H9 (cell line): ENCODE measurements around the gene LINGO3. TPM values are rescaled to one million over a fixed set of nuclear protein-coding genes. Genes with fewer than 3 reads are reported as not detected.

Experiments
- DNase-seq: peaks from one replicate; pipeline ENCODE4 v3.0.0-alpha.2; 2017
- H2AFZ ChIP-seq: one replicate; pipeline ENCODE4 v1.6.1; 2013; ENCODE audit warnings: mild to moderate bottlenecking, low read length, control low read depth, moderate library complexity
- H2AK5ac ChIP-seq: 2 replicates; pipeline ENCODE4 v1.6.1; 2013; ENCODE audit warnings: low read length, control low read depth, mixed read lengths; ENCODE audit not compliant: insufficient read length
- H2BK120ac ChIP-seq: one replicate; pipeline ENCODE4 v1.6.1; 2013; ENCODE audit warnings: low read depth, mild to moderate bottlenecking, low read length, control low read depth, inconsistent platforms; ENCODE audit not compliant: poor library complexity, severe bottlenecking
- H2BK12ac ChIP-seq: 2 replicates; pipeline ENCODE4 v1.6.1; 2013; ENCODE audit warnings: low read length, control low read depth, mixed read lengths, low read depth; ENCODE audit not compliant: insufficient read length
- H2BK15ac ChIP-seq: 2 replicates; pipeline ENCODE4 v1.6.1; 2013; ENCODE audit warnings: low read depth, low read length, control low read depth
- H2BK20ac ChIP-seq: one replicate; pipeline ENCODE4 v1.6.1; 2013; ENCODE audit warnings: low read depth, mild to moderate bottlenecking, low read length, control low read depth, inconsistent platforms; ENCODE audit not compliant: poor library complexity, severe bottlenecking
- H2BK5ac ChIP-seq: 2 replicates; pipeline ENCODE4 v1.6.1; 2013; ENCODE audit warnings: low read length, control low read depth, mixed read lengths; ENCODE audit not compliant: insufficient read length
- H3K14ac ChIP-seq: 2 replicates; pipeline ENCODE4 v1.6.1; 2013; ENCODE audit warnings: low read length, control low read depth; ENCODE audit not compliant: insufficient read depth
- H3K18ac ChIP-seq: 2 replicates; pipeline ENCODE4 v1.6.1; 2013; ENCODE audit warnings: low read depth, mild to moderate bottlenecking, mixed read lengths, low read length, control low read depth; ENCODE audit not compliant: insufficient read length
- H3K23ac ChIP-seq: 2 replicates; pipeline ENCODE4 v1.6.1; 2013; ENCODE audit warnings: low read length, control low read depth, mixed read lengths, low read depth; ENCODE audit not compliant: insufficient read length
- H3K23me2 ChIP-seq: 2 replicates; pipeline ENCODE4 v1.6.1; 2013; ENCODE audit warnings: low read depth, mild to moderate bottlenecking, mixed read lengths, low read length, control low read depth; ENCODE audit not compliant: insufficient read length, poor library complexity, severe bottlenecking
- H3K27ac ChIP-seq: 2 replicates; pipeline ENCODE4 v1.5.1; 2013; ENCODE audit warnings: low read length, control low read depth, mixed read lengths, low read depth; ENCODE audit not compliant: insufficient read length
- H3K27me3 ChIP-seq: 2 replicates; pipeline ENCODE4 v1.6.1; 2013; ENCODE audit warnings: low read length, control low read depth, inconsistent platforms; ENCODE audit not compliant: insufficient read depth
- H3K4ac ChIP-seq: 2 replicates; pipeline ENCODE4 v1.6.1; 2013; ENCODE audit warnings: low read depth, mild to moderate bottlenecking, control low read depth, inconsistent platforms, low read length, moderate library complexity
- H3K4me1 ChIP-seq: 2 replicates; pipeline ENCODE4 v1.6.1; 2013; ENCODE audit warnings: low read length, control low read depth, inconsistent platforms; ENCODE audit not compliant: insufficient read depth
- H3K4me2 ChIP-seq: 2 replicates; pipeline ENCODE4 v1.6.1; 2013; ENCODE audit warnings: low read length, control low read depth, mixed read lengths; ENCODE audit not compliant: insufficient read length, insufficient read depth
- H3K56ac ChIP-seq: 2 replicates; pipeline ENCODE4 v1.6.1; 2013; ENCODE audit warnings: low read depth, mild to moderate bottlenecking, mixed read lengths, low read length, control low read depth; ENCODE audit not compliant: insufficient read length
- H3K79me1 ChIP-seq: 2 replicates; pipeline ENCODE4 v1.6.1; 2013; ENCODE audit warnings: low read depth, mild to moderate bottlenecking, moderate library complexity, low read length, control low read depth, inconsistent platforms; ENCODE audit not compliant: insufficient read depth, poor library complexity, severe bottlenecking
- H3K79me2 ChIP-seq: 2 replicates; pipeline ENCODE4 v1.6.1; 2013; ENCODE audit warnings: low read length, control low read depth, inconsistent platforms; ENCODE audit not compliant: insufficient read depth
- H3K9ac ChIP-seq: 2 replicates; pipeline ENCODE4 v1.6.1; 2013; ENCODE audit warnings: low read length, control low read depth, mixed read lengths; ENCODE audit not compliant: insufficient read length; ENCODE audit errors: extremely low read depth
- H3K9me3 ChIP-seq: one replicate; pipeline ENCODE4 v1.6.1; 2013; ENCODE audit warnings: low read depth, low read length, inconsistent platforms; ENCODE audit not compliant: control insufficient read depth
- H3T11ph ChIP-seq: one replicate; pipeline ENCODE4 v1.6.1; 2013; ENCODE audit warnings: mild to moderate bottlenecking, low read length, control low read depth, inconsistent platforms
- H4K20me1 ChIP-seq: one replicate; pipeline ENCODE4 v1.6.1; 2013; ENCODE audit not compliant: control insufficient read depth, insufficient read length, insufficient read depth
- H4K5ac ChIP-seq: 2 replicates; pipeline ENCODE4 v1.6.1; 2013; ENCODE audit warnings: low read depth, mild to moderate bottlenecking, mixed read lengths, low read length, control low read depth; ENCODE audit not compliant: insufficient read length
- H4K8ac ChIP-seq: replicated peaks from 2 replicates; pipeline ENCODE4 v1.6.1; 2013; ENCODE audit warnings: low read length, control low read depth, mixed read lengths, low read depth; ENCODE audit not compliant: insufficient read length
- H4K91ac ChIP-seq: 2 replicates; pipeline ENCODE4 v1.6.1; 2013; ENCODE audit warnings: low read depth, mild to moderate bottlenecking, moderate library complexity, mixed read lengths, low read length, control low read depth; ENCODE audit not compliant: insufficient read length
- H3K27ac Mint-ChIP-seq, 3 experiments: 2 replicates in 2 of 3; 3 replicates in 1 of 3; pipeline ENCODE4 v1.8.0; 2020 to 2021; ENCODE audit warnings: mixed read lengths in 3 of 3, mild to moderate bottlenecking in 1 of 3, moderate library complexity in 1 of 3
- H3K27me3 Mint-ChIP-seq: 2 replicates; pipeline ENCODE4 v1.8.0; 2021; ENCODE audit warnings: low read depth, mild to moderate bottlenecking, moderate library complexity, mixed read lengths
- H3K36me3 Mint-ChIP-seq, 3 experiments: 2 replicates in 2 of 3; 3 replicates in 1 of 3; pipeline ENCODE4 v1.8.0; 2020 to 2021; ENCODE audit warnings: low read depth in 3 of 3, mixed read lengths in 3 of 3; ENCODE audit not compliant: insufficient read depth in 1 of 3
- H3K4me1 Mint-ChIP-seq, 2 experiments: 2 replicates each; pipeline ENCODE4 v1.8.0; 2020; ENCODE audit warnings: mixed read lengths in 2 of 2
- H3K4me3 Mint-ChIP-seq, 2 experiments: 2 replicates in 1 of 2; 3 replicates in 1 of 2; pipeline ENCODE4 v1.8.0; 2020 to 2021; ENCODE audit warnings: mild to moderate bottlenecking in 2 of 2, mixed read lengths in 2 of 2, moderate library complexity in 1 of 2
- H3K9me3 Mint-ChIP-seq, 2 experiments: 2 replicates in 1 of 2; 3 replicates in 1 of 2; pipeline ENCODE4 v1.8.0; 2020; ENCODE audit warnings: mild to moderate bottlenecking in 2 of 2, mixed read lengths in 2 of 2, moderate library complexity in 1 of 2
- CTCF ChIP-seq: fragments of 200-600 bp; sonication (generic); conservative IDR thresholded peaks from 3 replicates; pipeline ENCODE4 v1.8.0; 2021; ENCODE audit warnings: antibody characterized with exemption, mild to moderate bottlenecking
- WGBS: extraction: QIAGEN DNeasy Blood & Tissue Kit; methylation state at CpG from one replicate; pipeline ENCODE4 v1.1.7; 2013; ENCODE audit warnings: missing lambda C conversion rate, low lambda C conversion rate, mixed read lengths; ENCODE audit not compliant: insufficient read length; ENCODE audit errors: extremely low coverage; 5-methylcytosine and 5-hydroxymethylcytosine counted together
- total RNA-seq: library from RNA; stranded (reverse); gene quantifications from 2 replicates; pipeline ENCODE4 v1.2.1, GENCODE V29; 2021

Gene LINGO3
- total RNA-seq, 1 experiment from 2014 or later, result 0.28 TPM

- H3K4me1 ChIP-seq, result 0 out of 2 replicates have a peak, but pooled peaks cover 2% of the 10 kb centered on the region
- Mint-ChIP-seq H3K9me3 (no peaks in the 10 kb centered on the region; a peak in 2 of 5 replicates), H3K27ac (peak overlapping the region in 2 of 3 experiments; percentile 68 to 79; a peak in 3 of 7 replicates), H3K36me3 (peaks cover 21 to 37% (median 25%) of the 10 kb centered on the region in 3 experiments), H3K4me3 (peak overlapping the region in 1 of 2 experiments; percentile 57; a peak in 2 of 5 replicates), H3K27me3 (peaks cover 2% of the 10 kb centered on the region; the same call in 1 of the 2 replicates), H3K4me1 (peaks cover 20 to 25% of the 10 kb centered on the region in 2 experiments)
- H4K8ac ChIP-seq, result no peak overlapping the region
- no peak overlapping the region for H2BK15ac ChIP-seq
- no peak overlapping the region for H4K91ac ChIP-seq
- H2BK12ac ChIP-seq, result no peak overlapping the region
- no peak overlapping the region for H2BK5ac ChIP-seq
- H3K27ac ChIP-seq, result no peak overlapping the region
- H2AFZ ChIP-seq, result no peak overlapping the region
- no peak overlapping the region for H2BK20ac ChIP-seq
- no peak overlapping the region for H3K9ac ChIP-seq
- H3T11ph ChIP-seq, result no peak overlapping the region
- H3K23me2 ChIP-seq, result peaks cover 4% of the 10 kb centered on the region
- H3K79me2 ChIP-seq, result peaks cover 17% of the 10 kb centered on the region; the same call in 1 of the 2 replicates
- H3K18ac ChIP-seq, result no peak overlapping the region
- H3K56ac ChIP-seq, result no peak overlapping the region
- H3K23ac ChIP-seq, result no peak overlapping the region
- WGBS, result no CpG with 5 or more reads among the region's 16 CpGs
- no peaks in the 10 kb centered on the region for H3K9me3 ChIP-seq
- H3K79me1 ChIP-seq, result no peaks in the 10 kb centered on the region
- no peak overlapping the region for H2BK120ac ChIP-seq
- H3K4ac ChIP-seq, result no peak overlapping the region
- DNase-seq, result peak; percentile 82
- H3K14ac ChIP-seq, result no peak overlapping the region
- TF ChIP-seq CTCF, result peak; percentile 75
- H4K5ac ChIP-seq, result no peak overlapping the region
- H4K20me1 ChIP-seq, result peaks cover 2% of the 10 kb centered on the region
- H3K4me2 ChIP-seq, result no peak overlapping the region
- H3K27me3 ChIP-seq, result no peaks in the 10 kb centered on the region
- no peak overlapping the region for H2AK5ac ChIP-seq
These were observed 32.9 kb downstream of the LINGO3 start for GRCh38 chr19:2274931-2275535.
